Stimulated activated CD4-positive, alpha-beta T cell treated with anti-CD3 and anti-CD28 coated beads, Interleukin-1b, Interleukin-23, amount 100 ng/mL, for 48 hours (primary cell): ENCODE data around the gene THY1.

ENCODE experiments used
- DNase-seq: peaks from one replicate; pipeline ENCODE4 v3.0.0-alpha.2; 2020

The THY1 gene

GRCh38 chr11:119368121-119369034, 54.6 kb downstream of the THY1 start:
- no peak for DNase-seq

- no peak for DNase-seq
Observed at GRCh38 chr11:119367661-119368120, 55.3 kb downstream of the THY1 start.
